Lung (tissue), 12 donors: ENCODE data around the gene SKOR1. TPM values are rescaled to one million over a fixed set of nuclear protein-coding genes. Genes with fewer than 3 reads are reported as not detected.

Experiments
- ATAC-seq: fragments of 200-7000 bp; cut with Tn5 transposase; one replicate; pipeline ENCODE4 v1.9.1; 2020; ENCODE audit warnings: moderate number of reproducible peaks; ENCODE audit not compliant: insufficient read depth, low FRiP score
- DNase-seq, 3 donors: peaks; one replicate each; pipeline ENCODE4 v3.0.0-alpha.2; 2013 to 2017
- H3K27ac ChIP-seq, 2 donors: one replicate each; pipeline ENCODE4 v1.5.1; 2013; ENCODE audit warnings: mild to moderate bottlenecking in 2 of 2, moderate library complexity in 2 of 2, control low read depth in 1 of 2, inconsistent platforms in 1 of 2, low read depth in 1 of 2, low read length in 1 of 2
- H3K27me3 ChIP-seq, 3 donors: one replicate each; pipeline ENCODE4 v1.5.1; 2013; ENCODE audit warnings: low read length in 2 of 3; ENCODE audit not compliant: control insufficient read depth in 3 of 3, insufficient read depth in 3 of 3
- H3K36me3 ChIP-seq, 4 donors: one replicate each; pipeline ENCODE4 v1.5.1; 2013; ENCODE audit warnings: low read length in 4 of 4, mild to moderate bottlenecking in 1 of 4, moderate library complexity in 1 of 4; ENCODE audit not compliant: control insufficient read depth in 4 of 4, insufficient read depth in 4 of 4
- H3K4me1 ChIP-seq, 5 donors: one replicate each; pipeline ENCODE4 v1.5.1; 2013; ENCODE audit warnings: low read length in 5 of 5, mild to moderate bottlenecking in 2 of 5, moderate library complexity in 1 of 5; ENCODE audit not compliant: control insufficient read depth in 5 of 5, insufficient read depth in 5 of 5
- H3K4me3 ChIP-seq: one replicate; pipeline ENCODE4 v1.5.1; 2013; ENCODE audit warnings: mild to moderate bottlenecking, control low read depth, moderate library complexity
- H3K9ac ChIP-seq, 2 donors: one replicate each; pipeline ENCODE4 v1.5.1; 2013; ENCODE audit warnings: low read length in 2 of 2, control low read depth in 1 of 2; ENCODE audit not compliant: insufficient read depth in 1 of 2
- H3K9me3 ChIP-seq, 4 donors: one replicate each; pipeline ENCODE4 v1.5.1; 2013; ENCODE audit warnings: low read length in 3 of 4, mild to moderate bottlenecking in 1 of 4, moderate library complexity in 1 of 4; ENCODE audit not compliant: control insufficient read depth in 4 of 4, insufficient read depth in 3 of 4
- WGBS, 2 donors: extraction: QIAGEN DNeasy Blood & Tissue Kit; methylation state at CpG; one replicate each; pipeline ENCODE4 v1.1.7; 2013; 5-methylcytosine and 5-hydroxymethylcytosine counted together
- polyA plus RNA-seq, 2 donors: library from polyadenylated mRNA; stranded (reverse); fragments of 200-250 nt; gene quantifications; one replicate each; pipeline ENCODE4 v1.2.1, GENCODE V29; 2013
- total RNA-seq, 2 donors: library from RNA; depleted of rRNA in 1 of 2; stranded (reverse); fragments of >200 nt in 1 of 2; gene quantifications; one replicate each; pipeline ENCODE4 v1.2.1, GENCODE V29; 2014 to 2021
- TF ChIP-seq, protein P1 (sequence below): IDR thresholded peaks from 2 replicates; pipeline ENCODE4 v1.5.1; 2012; ENCODE audit warnings: mild to moderate bottlenecking; ENCODE audit errors: control extremely low read depth, extremely low read depth
- donor health status: control.
- donor health status: control.
- donor health status: Bipolar disorder and iron deficiency.
- donor health status: healthy.
- donor health status: DM: yes; HTN: yes; CAD: no.

The SKOR1 gene
- total and polyA plus RNA-seq, 4 donors, result 0.17 to 0.46 (median 0.31) TPM

- no peak overlapping the region for H3K4me3 ChIP-seq
- ATAC-seq, result no peak
- H3K4me1 ChIP-seq, result peaks cover 0 to 50% (median 15%) of the 10 kb centered on the region in 5 donors
- H3K9me3 ChIP-seq, result peaks cover 0 to 10% (median 0%) of the 10 kb centered on the region in 4 donors
- TF ChIP-seq, protein P1, sequence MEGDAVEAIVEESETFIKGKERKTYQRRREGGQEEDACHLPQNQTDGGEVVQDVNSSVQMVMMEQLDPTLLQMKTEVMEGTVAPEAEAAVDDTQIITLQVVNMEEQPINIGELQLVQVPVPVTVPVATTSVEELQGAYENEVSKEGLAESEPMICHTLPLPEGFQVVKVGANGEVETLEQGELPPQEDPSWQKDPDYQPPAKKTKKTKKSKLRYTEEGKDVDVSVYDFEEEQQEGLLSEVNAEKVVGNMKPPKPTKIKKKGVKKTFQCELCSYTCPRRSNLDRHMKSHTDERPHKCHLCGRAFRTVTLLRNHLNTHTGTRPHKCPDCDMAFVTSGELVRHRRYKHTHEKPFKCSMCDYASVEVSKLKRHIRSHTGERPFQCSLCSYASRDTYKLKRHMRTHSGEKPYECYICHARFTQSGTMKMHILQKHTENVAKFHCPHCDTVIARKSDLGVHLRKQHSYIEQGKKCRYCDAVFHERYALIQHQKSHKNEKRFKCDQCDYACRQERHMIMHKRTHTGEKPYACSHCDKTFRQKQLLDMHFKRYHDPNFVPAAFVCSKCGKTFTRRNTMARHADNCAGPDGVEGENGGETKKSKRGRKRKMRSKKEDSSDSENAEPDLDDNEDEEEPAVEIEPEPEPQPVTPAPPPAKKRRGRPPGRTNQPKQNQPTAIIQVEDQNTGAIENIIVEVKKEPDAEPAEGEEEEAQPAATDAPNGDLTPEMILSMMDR, result no peak
- no peak overlapping the region for H3K27ac ChIP-seq
- peaks cover 32 to 79% (median 70%) of the 10 kb centered on the region in 3 donors for H3K27me3 ChIP-seq
- H3K36me3 ChIP-seq, result no peaks in the 10 kb centered on the region
- no peak overlapping the region for H3K9ac ChIP-seq
- DNase-seq, result peak in 1 of 3 donors; percentile 10
- 3 to 5% methylated on average over 69 to 91 of the region's 91 CpGs for WGBS, 2 donors
Observed at GRCh38 chr15:67827562-67828277, 2.4 kb downstream of the SKOR1 start.

DNA sequence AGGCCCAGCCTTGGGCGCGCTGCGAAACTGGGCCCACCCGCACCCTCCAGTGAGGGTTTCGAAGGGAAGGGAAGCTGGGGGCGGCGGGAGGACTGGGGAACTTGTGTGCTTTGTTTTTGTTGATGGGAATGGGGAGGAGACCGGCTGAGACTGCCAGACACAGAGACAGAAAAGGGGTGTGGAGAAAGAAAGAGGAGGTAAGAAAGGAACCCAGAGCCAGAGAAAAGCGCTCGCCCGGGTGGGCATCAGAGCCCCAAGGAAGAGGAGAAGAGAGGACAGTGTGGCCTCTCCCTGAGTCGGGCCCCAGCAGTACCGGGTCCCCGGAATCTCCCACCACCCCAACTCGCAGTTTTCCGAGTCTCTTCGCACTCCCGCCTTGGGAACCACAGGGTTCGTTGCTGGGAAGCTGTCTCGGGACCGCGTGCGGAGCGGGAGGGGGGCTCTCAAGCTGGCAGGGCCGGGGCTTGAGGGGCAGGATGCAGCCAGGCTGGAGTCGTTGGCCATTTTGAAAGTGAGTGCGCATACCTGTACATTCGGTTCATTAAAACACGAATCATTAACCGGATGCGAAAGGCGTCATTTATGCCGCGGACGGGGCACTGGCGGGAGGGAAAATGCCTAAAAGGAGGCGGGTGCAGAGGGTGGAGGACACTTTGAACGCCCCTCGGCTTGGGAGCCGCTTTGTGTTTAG lies 3.1 kb downstream of the SKOR1 start:
- TF ChIP-seq, protein P1, result no peak
- DNase-seq, result no peak
- H3K27me3 ChIP-seq, result peaks cover 25 to 83% (median 75%) of the 10 kb centered on the region in 3 donors
- H3K9me3 ChIP-seq, result peaks cover 0 to 10% (median 0%) of the 10 kb centered on the region in 4 donors
- ATAC-seq, result no peak
- no peak overlapping the region for H3K27ac ChIP-seq
- H3K4me1 ChIP-seq, result peaks cover 0 to 43% (median 14%) of the 10 kb centered on the region in 5 donors
- H3K9ac ChIP-seq, result no peak overlapping the region
- H3K4me3 ChIP-seq, result no peak overlapping the region
- 4 to 6% methylated on average over 40 of the region's 40 CpGs for whole genome bisulfite sequencing, 2 donors
- no peaks in the 10 kb centered on the region for H3K36me3 ChIP-seq

DNA sequence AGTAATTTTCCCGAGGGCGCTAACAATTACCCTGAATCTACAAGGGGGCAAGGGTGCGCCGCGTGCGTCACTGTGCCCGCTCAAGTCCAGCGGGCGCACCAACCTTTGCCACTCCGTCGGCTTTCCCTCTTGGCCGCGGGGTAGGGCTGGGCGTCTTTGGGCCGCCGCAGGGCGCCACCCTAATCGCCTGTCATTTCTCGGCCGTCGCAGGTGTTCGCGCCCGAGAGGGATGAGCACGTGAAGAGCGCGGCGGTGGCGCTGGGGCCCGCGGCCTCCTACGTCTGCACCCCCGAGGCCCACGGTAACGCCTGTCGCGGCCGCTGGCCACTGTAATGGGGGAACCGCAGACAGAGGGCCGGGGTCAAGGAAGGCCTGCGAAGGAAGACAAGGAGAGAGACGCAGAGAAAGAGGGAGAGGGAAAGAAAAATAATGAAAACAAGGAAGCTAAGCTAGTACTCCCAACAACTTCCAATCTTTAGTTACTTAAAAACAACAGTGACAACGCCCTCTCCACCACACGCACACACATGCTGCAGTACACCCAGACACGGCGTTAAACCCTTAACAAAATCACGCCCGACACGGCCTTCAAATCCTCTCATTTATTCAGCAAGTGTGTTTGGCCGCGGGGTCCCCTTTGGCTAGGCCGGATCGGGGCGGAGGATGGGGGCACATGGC lies 3.8 kb downstream of the SKOR1 start:
- no peak overlapping the region for H3K9ac ChIP-seq
- H3K9me3 ChIP-seq, result peaks cover 0 to 10% (median 0%) of the 10 kb centered on the region in 4 donors
- no peak for ATAC-seq
- no peak overlapping the region for H3K4me3 ChIP-seq
- H3K27ac ChIP-seq, result no peak overlapping the region
- no peak for DNase-seq
- 5 to 6% methylated on average over 53 to 54 of the region's 54 CpGs for WGBS, 2 donors
- H3K4me1 ChIP-seq, result peaks cover 0 to 47% (median 21%) of the 10 kb centered on the region in 5 donors
- peaks cover 23 to 84% (median 75%) of the 10 kb centered on the region in 3 donors for H3K27me3 ChIP-seq
- no peaks in the 10 kb centered on the region for H3K36me3 ChIP-seq
- TF ChIP-seq, protein P1, result no peak
